MCF 10A (cell line): Measurements from ENCODE around the gene RPUSD3. TPM values are rescaled to one million over a fixed set of nuclear protein-coding genes. Genes with fewer than 3 reads are reported as not detected.

ENCODE experiments used
- BruUV-seq: library from RNA; stranded (reverse); fragments of 400-500 nt; replicated peaks from 2 replicates; lab custom pipeline; 2021; lab: Mats Ljungman, UMichigan
- CTCF ChIA-PET: fragments of 300-600 bp; sonication (Branson Sonifier 250); formaldehyde crosslinking; extraction: SDS; loops from one replicate; lab custom pipeline; 2021; ENCODE audit warnings: antibody characterized with exemption, inconsistent platforms; lab: Yijun Ruan, JAX
- POLR2A ChIA-PET: fragments of 300-600, 350-650 bp; sonication (Branson Sonifier 250); formaldehyde crosslinking; extraction: SDS; loops from one replicate; lab custom pipeline; 2020; ENCODE audit warnings: antibody characterized with exemption, inconsistent platforms; lab: Yijun Ruan, JAX
- DNase-seq: peaks from one replicate; pipeline ENCODE4 v3.0.0-alpha.2; 2018; ENCODE audit not compliant: unreplicated experiment
- H3K27ac Mint-ChIP-seq: one replicate; pipeline ENCODE4 v1.8.0; 2022; ENCODE audit warnings: mild to moderate bottlenecking, low read depth, mixed read lengths; ENCODE audit not compliant: unreplicated experiment
- H3K27me3 Mint-ChIP-seq: one replicate; pipeline ENCODE4 v1.8.0; 2022; ENCODE audit warnings: mixed read lengths; ENCODE audit not compliant: insufficient read depth, unreplicated experiment
- H3K36me3 Mint-ChIP-seq: one replicate; pipeline ENCODE4 v1.8.0; 2022; ENCODE audit warnings: mild to moderate bottlenecking, moderate library complexity, mixed read lengths; ENCODE audit not compliant: insufficient read depth, unreplicated experiment
- H3K4me1 Mint-ChIP-seq: one replicate; pipeline ENCODE4 v1.8.0; 2022; ENCODE audit warnings: mixed read lengths; ENCODE audit not compliant: insufficient read depth, unreplicated experiment
- H3K4me3 Mint-ChIP-seq: one replicate; pipeline ENCODE4 v1.8.0; 2022; ENCODE audit warnings: mild to moderate bottlenecking, moderate library complexity, mixed read lengths; ENCODE audit not compliant: unreplicated experiment
- H3K9me3 Mint-ChIP-seq: one replicate; pipeline ENCODE4 v1.8.0; 2022; ENCODE audit warnings: mixed read lengths; ENCODE audit not compliant: unreplicated experiment
- CTCF ChIP-seq: fragments of 200-600 bp; IDR thresholded peaks from one replicate; pipeline ENCODE4 v1.8.0; 2022; ENCODE audit warnings: antibody characterized with exemption, mild to moderate bottlenecking; ENCODE audit not compliant: unreplicated experiment
- intact Hi-C: fragments of 100-400 bp; cut with micrococcal nuclease; formaldehyde crosslinking; loops from 2 replicates; pipeline ENCODE4 v1.14.1; 2022
- total RNA-seq: library from RNA; stranded (reverse); gene quantifications from 2 replicates; pipeline ENCODE4 v1.2.3, GENCODE V29; 2022

RPUSD3 gene
- total RNA-seq, 1 experiment from 2014 or later, result 40.7 TPM

- TF ChIP-seq CTCF, result peak; percentile 36
- intact Hi-C loops, result no loop called here
- no peaks in the 10 kb centered on the region for H3K36me3 Mint-ChIP-seq
- POLR2A ChIA-PET, result interaction anchor here (0.8 kb wide), 1 partner anchor 19 kb away, joined by 3 read pairs; no protein-coding TSS in a partner anchor
- no peak overlapping the region for H3K27ac Mint-ChIP-seq
- BruUV-seq, result no TSS peak
- peak; percentile 30 for DNase-seq
- H3K9me3 Mint-ChIP-seq, result no peaks in the 10 kb centered on the region
- H3K4me3 Mint-ChIP-seq, result no peak overlapping the region
- H3K4me1 Mint-ChIP-seq, result no peaks in the 10 kb centered on the region
- no peaks in the 10 kb centered on the region for H3K27me3 Mint-ChIP-seq
- CTCF ChIA-PET, result interaction anchor here (0.7 to 1.3 kb wide), 3 partner anchors 9 to 93 kb away, joined by 3 read pairs; no protein-coding TSS in a partner anchor
These were observed 22.9 kb downstream of the RPUSD3 start for GRCh38 chr3:9820946-9821345.

GRCh38 chr3:9820543-9820942 is 23.3 kb downstream of the RPUSD3 start:
- Mint-ChIP-seq H3K36me3 (no peaks in the 10 kb centered on the region), H3K4me3 (no peak overlapping the region), H3K27ac (no peak overlapping the region), H3K27me3 (no peaks in the 10 kb centered on the region), H3K4me1 (no peaks in the 10 kb centered on the region), H3K9me3 (no peaks in the 10 kb centered on the region)
- intact Hi-C loops, result no loop called here
- TF ChIP-seq CTCF, result no peak
- POLR2A ChIA-PET, result interaction anchor here (1.4 kb wide), 1 partner anchor 92 kb away, joined by 3 read pairs; no protein-coding TSS in a partner anchor
- DNase-seq, result no peak
- CTCF ChIA-PET, result no interaction called here
- no TSS peak for BruUV-seq

GRCh38 chr3:9818666-9819335 is 25.0 kb downstream of the RPUSD3 start:
- intact Hi-C loops, result no loop called here
- CTCF ChIA-PET, result interaction anchor here (0.6 to 1.3 kb wide), 2 partner anchors 105 to 128 kb away, joined by 3 to 4 read pairs; no protein-coding TSS in a partner anchor

More at GRCh38 chr3:9818666-9819335, 25.0 kb downstream of the RPUSD3 start:
- Mint-ChIP-seq H3K9me3 (no peaks in the 10 kb centered on the region), H3K27ac (no peak overlapping the region), H3K36me3 (no peaks in the 10 kb centered on the region), H3K4me3 (no peak overlapping the region), H3K4me1 (no peaks in the 10 kb centered on the region), H3K27me3 (no peaks in the 10 kb centered on the region)
- no TSS peak for BruUV-seq
- POLR2A ChIA-PET, result interaction anchor here (1.1 to 1.4 kb wide), 3 partner anchors 10 to 93 kb away, joined by 3 to 4 read pairs (median 3); no protein-coding TSS in a partner anchor
- no peak for DNase-seq
- TF ChIP-seq CTCF, result no peak
